Upper lobe of right lung (tissue), 1 donor: ENCODE results near the gene EPHA10. TPM values are rescaled to one million over a fixed set of nuclear protein-coding genes. Genes with fewer than 3 reads are reported as not detected.

Experiments
- ATAC-seq: fragments of 200-7000 bp; cut with Tn5 transposase; one replicate; pipeline ENCODE4 v1.9.1; 2020; ENCODE audit warnings: mild to moderate bottlenecking, moderate library complexity
- DNase-seq: peaks from one replicate; pipeline ENCODE4 v3.0.0-alpha.2; 2020
- H3K27ac ChIP-seq: fragments of 200-600 bp; one replicate; pipeline ENCODE4 v1.8.0; 2022
- H3K27me3 ChIP-seq: fragments of 200-600 bp; one replicate; pipeline ENCODE4 v1.8.0; 2022; ENCODE audit warnings: mild to moderate bottlenecking
- H3K36me3 ChIP-seq: fragments of 200-600 bp; one replicate; pipeline ENCODE4 v1.8.0; 2022
- H3K4me1 ChIP-seq: fragments of 200-600 bp; one replicate; pipeline ENCODE4 v1.8.0; 2022
- H3K4me3 ChIP-seq: fragments of 200-600 bp; one replicate; pipeline ENCODE4 v1.8.0; 2022; ENCODE audit warnings: mild to moderate bottlenecking
- H3K9me3 ChIP-seq: fragments of 200-600 bp; one replicate; pipeline ENCODE4 v1.8.0; 2022
- CTCF ChIP-seq: fragments of 200-600 bp; IDR thresholded peaks from one replicate; pipeline ENCODE4 v1.8.0; 2022; ENCODE audit warnings: antibody characterized with exemption
- intact Hi-C: fragments of 100-400 bp; cut with DNase I; formaldehyde crosslinking; loops from one replicate; pipeline ENCODE4 v1.11.0; 2022
- total RNA-seq: library from RNA; stranded (reverse); fragmentation: NEBNext Ultra II Directional; extraction: Animal tissue kit (Norgen Biotek cat#: 25700); gene quantifications from one replicate; pipeline ENCODE4 v1.2.1, GENCODE V29; 2021
- donor health status: DM: no; HTN: yes; CAD: no; lungs with severe emphysema.

Gene EPHA10
- total RNA-seq, 1 donor from 2014 or later = 1.4 TPM

DNA sequence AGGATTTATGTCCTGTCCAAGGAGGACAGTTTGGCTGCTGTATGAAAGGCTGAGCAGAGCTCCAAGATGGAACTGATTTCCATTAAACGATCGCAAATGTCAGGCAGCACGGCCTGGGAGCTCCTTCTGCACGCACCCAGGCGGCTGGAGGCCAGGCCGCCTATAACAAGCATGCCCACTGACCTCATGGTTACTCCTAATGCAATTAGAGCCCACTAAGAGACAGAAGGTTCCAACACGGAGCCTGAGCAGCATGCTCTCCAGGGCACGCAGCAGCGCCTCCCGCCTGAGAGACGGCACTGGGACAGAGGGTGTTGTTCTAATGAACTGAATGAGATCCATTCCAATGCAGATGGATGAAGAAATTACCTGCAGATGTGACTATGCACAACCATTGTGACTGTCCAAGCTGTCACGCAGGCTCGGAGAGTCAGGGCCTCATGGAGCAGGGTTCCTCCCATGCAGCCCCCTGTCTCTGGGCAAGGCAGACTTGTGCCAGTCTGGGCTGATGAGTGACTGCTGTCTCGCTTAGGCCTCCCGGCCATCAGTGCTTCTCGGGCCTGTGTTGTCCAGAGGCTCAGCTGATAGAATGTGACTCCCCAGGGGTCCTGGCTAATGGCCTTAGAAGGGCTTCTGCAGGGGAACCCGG, 97.8 kb downstream of the EPHA10 start:
- no peak for ATAC-seq

GRCh38 chr1:37666241-37666867, 98.6 kb downstream of the EPHA10 start:
- H3K36me3 ChIP-seq = no peaks in the 10 kb centered on the region
- no peak for TF ChIP-seq CTCF
- no peaks in the 10 kb centered on the region for H3K27me3 ChIP-seq
- no peak for DNase-seq
- H3K4me3 ChIP-seq = no peak overlapping the region
- H3K27ac ChIP-seq = no peak overlapping the region
- H3K9me3 ChIP-seq = no peaks in the 10 kb centered on the region
- no peak for ATAC-seq
- intact Hi-C loops = no loop called here
- no peaks in the 10 kb centered on the region for H3K4me1 ChIP-seq

More for the DNA sequence above, 97.8 kb downstream of the EPHA10 start:
- TF ChIP-seq CTCF = no peak
- H3K4me1 ChIP-seq = no peaks in the 10 kb centered on the region
- intact Hi-C loops = no loop called here
- no peaks in the 10 kb centered on the region for H3K9me3 ChIP-seq
- no peak overlapping the region for H3K4me3 ChIP-seq
- H3K36me3 ChIP-seq = no peaks in the 10 kb centered on the region
- H3K27me3 ChIP-seq = no peaks in the 10 kb centered on the region
- no peak overlapping the region for H3K27ac ChIP-seq
- no peak for DNase-seq

Other genes starting within 250 kb of the EPHA10 start
- 18.6 TPM for gene SNIP1, start 210.8 kb downstream of the EPHA10 start, total RNA-seq
- gene DNALI1, start 208.2 kb downstream of the EPHA10 start, total RNA-seq = 13.2 TPM
- 36.5 TPM for gene GNL2, start 169.2 kb downstream of the EPHA10 start, total RNA-seq
- 9.1 TPM for gene RSPO1, start 130.2 kb downstream of the EPHA10 start, total RNA-seq
- gene CDCA8, start 72.6 kb downstream of the EPHA10 start, total RNA-seq = 0.78 TPM
- gene MANEAL, start 28.7 kb upstream of the EPHA10 start, total RNA-seq = 6.9 TPM
- gene C1orf122, start 42.7 kb upstream of the EPHA10 start, total RNA-seq = 29.7 TPM
- gene YRDC, start 43.1 kb upstream of the EPHA10 start, total RNA-seq = 14.8 TPM
- gene MTF1, start 94.5 kb upstream of the EPHA10 start, total RNA-seq = 26.3 TPM
- gene INPP5B, start 181.9 kb upstream of the EPHA10 start, total RNA-seq = 44.8 TPM
- 48.7 TPM for gene SF3A3, start 224.9 kb upstream of the EPHA10 start, total RNA-seq
- gene FHL3, start 240.4 kb upstream of the EPHA10 start, total RNA-seq = 22.4 TPM
- 29.1 TPM for gene UTP11, start 247.6 kb upstream of the EPHA10 start, total RNA-seq